Astrocyte (in vitro differentiated cells and primary cell): ENCODE results near the gene CCN5. TPM values are rescaled to one million over a fixed set of nuclear protein-coding genes. Genes with fewer than 3 reads are reported as not detected.
A peak's percentile ranks its signal among the peaks of the same experiment; 100 is the strongest.

Experiments
- DNase-seq: peaks from one replicate; pipeline ENCODE4 v3.0.0-alpha.2; 2010; ENCODE audit warnings: low read depth
- FAIRE-seq: peaks from 2 replicates; lab custom pipeline; 2011; peaks lifted over from hg19 to GRCh38; lab: Jason Lieb, UNC
- H2AFZ ChIP-seq: 2 replicates; pipeline ENCODE4 v1.6.0; 2012; ENCODE audit warnings: low read depth, low read length, inconsistent platforms
- H3K27ac ChIP-seq: 2 replicates; pipeline ENCODE4 v1.5.1; 2011; ENCODE audit warnings: low read depth, low read length, inconsistent platforms
- H3K27me3 ChIP-seq: 2 replicates; pipeline ENCODE4 v1.6.0; 2011; ENCODE audit warnings: low read length, inconsistent platforms; ENCODE audit not compliant: insufficient read depth
- H3K36me3 ChIP-seq: 2 replicates; pipeline ENCODE4 v1.5.1; 2011; ENCODE audit warnings: low read length, inconsistent platforms; ENCODE audit not compliant: insufficient read depth
- H3K4me1 ChIP-seq: 2 replicates; pipeline ENCODE4 v1.5.1; 2011; ENCODE audit warnings: low read length, inconsistent platforms; ENCODE audit not compliant: insufficient read depth
- H3K4me2 ChIP-seq: 2 replicates; pipeline ENCODE4 v1.6.0; 2012; ENCODE audit warnings: low read length, inconsistent platforms
- H3K4me3 ChIP-seq: 2 replicates; pipeline ENCODE4 v1.5.1; 2011; ENCODE audit warnings: low read depth, mild to moderate bottlenecking, low read length, inconsistent platforms; ENCODE audit not compliant: insufficient read depth
- H3K79me2 ChIP-seq: 2 replicates; pipeline ENCODE4 v1.6.0; 2012; ENCODE audit warnings: mild to moderate bottlenecking, low read length, inconsistent platforms; ENCODE audit not compliant: insufficient read depth
- H3K9ac ChIP-seq: 2 replicates; pipeline ENCODE4 v1.6.0; 2012; ENCODE audit warnings: mild to moderate bottlenecking, low read length, inconsistent platforms
- H3K9me3 ChIP-seq: 2 replicates; pipeline ENCODE4 v1.5.1; 2012; ENCODE audit warnings: low read depth, mild to moderate bottlenecking, low read length, inconsistent platforms; ENCODE audit not compliant: insufficient read depth
- H4K20me1 ChIP-seq: 2 replicates; pipeline ENCODE4 v1.6.0; 2012; ENCODE audit warnings: low read length, inconsistent platforms; ENCODE audit not compliant: insufficient read depth
- H3K27ac Mint-ChIP-seq: one replicate; pipeline ENCODE4 v1.8.0; 2021; ENCODE audit warnings: mild to moderate bottlenecking, mixed read lengths; ENCODE audit not compliant: unreplicated experiment
- H3K27me3 Mint-ChIP-seq: one replicate; pipeline ENCODE4 v1.8.0; 2021; ENCODE audit warnings: low read depth, mixed read lengths; ENCODE audit not compliant: unreplicated experiment
- H3K36me3 Mint-ChIP-seq: one replicate; pipeline ENCODE4 v1.8.0; 2021; ENCODE audit warnings: low read depth, mixed read lengths; ENCODE audit not compliant: unreplicated experiment
- H3K4me1 Mint-ChIP-seq: one replicate; pipeline ENCODE4 v1.8.0; 2021; ENCODE audit warnings: low read depth, mixed read lengths; ENCODE audit not compliant: unreplicated experiment
- H3K4me3 Mint-ChIP-seq: one replicate; pipeline ENCODE4 v1.8.0; 2021; ENCODE audit warnings: mild to moderate bottlenecking, moderate library complexity, mixed read lengths; ENCODE audit not compliant: unreplicated experiment
- H3K9me3 Mint-ChIP-seq: one replicate; pipeline ENCODE4 v1.8.0; 2021; ENCODE audit warnings: mild to moderate bottlenecking, mixed read lengths; ENCODE audit not compliant: unreplicated experiment
- CTCF ChIP-seq: IDR thresholded peaks from 2 replicates; pipeline ENCODE4 v1.5.1; 2011; ENCODE audit warnings: low read depth, mild to moderate bottlenecking, inconsistent platforms, low read length, moderate library complexity; ENCODE audit not compliant: insufficient read depth
- EZH2 ChIP-seq: IDR thresholded peaks from 2 replicates; pipeline ENCODE4 v1.6.1; 2012; ENCODE audit warnings: mild to moderate bottlenecking, low read length, inconsistent platforms; ENCODE audit not compliant: insufficient read depth
- total RNA-seq: library from RNA; stranded (reverse); gene quantifications from 2 replicates; pipeline ENCODE4 v1.2.1, GENCODE V29; 2021

Gene CCN5
- total RNA-seq, 1 donor from 2014 or later, result not detected

GRCh38 chr20:44720997-44721784 lies 6.0 kb downstream of the CCN5 start:
- peaks cover 5% of the 10 kb centered on the region for H3K27me3 ChIP-seq
- no peak overlapping the region for H3K4me3 ChIP-seq
- FAIRE-seq (no peak), DNase-seq (peak; percentile 88)
- no peaks in the 10 kb centered on the region for H3K9me3 ChIP-seq
- H4K20me1 ChIP-seq, result peaks cover 8% of the 10 kb centered on the region
- no peak overlapping the region for H2AFZ ChIP-seq
- H3K27ac ChIP-seq, result peak overlapping the region; percentile 34
- no peaks in the 10 kb centered on the region for H3K36me3 Mint-ChIP-seq
- no peaks in the 10 kb centered on the region for H3K36me3 ChIP-seq
- H3K9ac ChIP-seq, result peak overlapping the region; percentile 27
- peaks cover 13% of the 10 kb centered on the region for H3K27me3 Mint-ChIP-seq
- no peak overlapping the region for H3K4me3 Mint-ChIP-seq
- no peaks in the 10 kb centered on the region for H3K9me3 Mint-ChIP-seq
- H3K4me1 Mint-ChIP-seq, result peaks cover 8% of the 10 kb centered on the region
- no peaks in the 10 kb centered on the region for H3K79me2 ChIP-seq
- H3K4me2 ChIP-seq, result peak overlapping the region; percentile 60
- TF ChIP-seq CTCF, result no peak
- no peak for TF ChIP-seq EZH2
- H3K27ac Mint-ChIP-seq, result no peak overlapping the region
- peaks cover 8% of the 10 kb centered on the region for H3K4me1 ChIP-seq

DNA sequence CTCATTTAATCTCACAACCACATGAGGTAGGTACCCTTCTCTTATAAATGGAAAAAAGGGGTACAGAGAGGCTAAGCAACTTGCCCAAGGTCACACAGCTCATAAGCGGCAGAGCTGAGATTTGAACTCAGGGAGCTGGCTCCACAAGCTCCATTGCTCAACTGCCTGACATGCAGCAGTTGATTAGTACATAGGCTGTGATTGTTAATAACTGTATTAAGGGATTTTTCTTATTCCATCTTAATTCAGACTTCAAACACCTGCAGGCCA lies 6.6 kb downstream of the CCN5 start:
- Mint-ChIP-seq H3K27ac (no peak overlapping the region), H3K4me1 (peaks cover 8% of the 10 kb centered on the region), H3K9me3 (no peaks in the 10 kb centered on the region), H3K27me3 (peaks cover 8% of the 10 kb centered on the region), H3K4me3 (no peak overlapping the region), H3K36me3 (no peaks in the 10 kb centered on the region)
- H4K20me1 ChIP-seq, result peaks cover 8% of the 10 kb centered on the region
- peaks cover 8% of the 10 kb centered on the region for H3K4me1 ChIP-seq
- no peak overlapping the region for H3K27ac ChIP-seq
- no peaks in the 10 kb centered on the region for H3K79me2 ChIP-seq
- H3K4me3 ChIP-seq, result no peak overlapping the region
- no peak overlapping the region for H3K9ac ChIP-seq
- H3K9me3 ChIP-seq, result no peaks in the 10 kb centered on the region
- no peak overlapping the region for H2AFZ ChIP-seq
- H3K4me2 ChIP-seq, result no peak overlapping the region
- DNase-seq, result no peak
- no peak for TF ChIP-seq EZH2
- no peak for TF ChIP-seq CTCF
- no peaks in the 10 kb centered on the region for H3K36me3 ChIP-seq
- FAIRE-seq, result no peak
- peaks cover 5% of the 10 kb centered on the region for H3K27me3 ChIP-seq

GRCh38 chr20:44722990-44723389 lies 7.8 kb downstream of the CCN5 start:
- H3K36me3 Mint-ChIP-seq, result no peaks in the 10 kb centered on the region
- H3K4me3 Mint-ChIP-seq, result no peak overlapping the region
- peaks cover 8% of the 10 kb centered on the region for H3K4me1 ChIP-seq
- FAIRE-seq (no peak), DNase-seq (no peak)
- no peak overlapping the region for H2AFZ ChIP-seq
- peaks cover 8% of the 10 kb centered on the region for H4K20me1 ChIP-seq
- H3K27ac ChIP-seq, result no peak overlapping the region
- H3K9me3 Mint-ChIP-seq, result no peaks in the 10 kb centered on the region
- H3K79me2 ChIP-seq, result no peaks in the 10 kb centered on the region
- H3K27ac Mint-ChIP-seq, result peak overlapping the region; percentile 75
- no peak overlapping the region for H3K4me3 ChIP-seq
- TF ChIP-seq EZH2, result no peak
- TF ChIP-seq CTCF, result no peak
- H3K9ac ChIP-seq, result no peak overlapping the region
- no peaks in the 10 kb centered on the region for H3K27me3 ChIP-seq
- peaks cover 10% of the 10 kb centered on the region for H3K4me1 Mint-ChIP-seq
- no peaks in the 10 kb centered on the region for H3K9me3 ChIP-seq
- peaks cover 6% of the 10 kb centered on the region for H3K27me3 Mint-ChIP-seq
- no peaks in the 10 kb centered on the region for H3K36me3 ChIP-seq
- H3K4me2 ChIP-seq, result no peak overlapping the region
